GM12878 (cell line): Measurements from ENCODE around the gene ADD2. TPM values are rescaled to one million over a fixed set of nuclear protein-coding genes. Genes with fewer than 3 reads are reported as not detected.

ENCODE experiments used
- ATAC-seq: fragments of 200-7000 bp; cut with Tn5 transposase; 3 replicates; pipeline ENCODE4 v1.9.1; 2020; ENCODE audit warnings: mild to moderate bottlenecking, moderate library complexity
- BruUV-seq: library from RNA; stranded (reverse); fragments of 400-500 nt; replicated peaks from 2 replicates; lab custom pipeline; 2021; lab: Mats Ljungman, UMichigan
- CTCF ChIA-PET: fragments of 300-600 bp; sonication (Branson Sonifier 250); formaldehyde crosslinking; extraction: SDS; loops from one replicate; lab custom pipeline; 2021; ENCODE audit warnings: inconsistent platforms; lab: Yijun Ruan, JAX
- POLR2A ChIA-PET: fragments of 350-600 bp; formaldehyde crosslinking; extraction: SDS; loops from one replicate; lab custom pipeline; 2021; ENCODE audit warnings: inconsistent platforms; lab: Charles Lee
- RAD21 ChIA-PET: fragments of 300-600 bp; sonication (Branson Sonifier 250); formaldehyde crosslinking; loops from one replicate; lab custom pipeline; 2023; ENCODE audit warnings: antibody characterized with exemption; ENCODE audit not compliant: unreplicated experiment; lab: Charles Lee
- SMC1A ChIA-PET: fragments of 300-600 bp; sonication (Branson Sonifier 250); formaldehyde crosslinking; loops from one replicate; lab custom pipeline; 2023; ENCODE audit not compliant: unreplicated experiment, uncharacterized antibody; lab: Charles Lee
- DNase-seq: peaks from one replicate; pipeline ENCODE4 v3.0.0-alpha.2; 2011; ENCODE audit warnings: low read depth, low spot score
- FAIRE-seq: peaks from 3 replicates; lab custom pipeline; 2011; peaks lifted over from hg19 to GRCh38; lab: Jason Lieb, UNC
- H2AFZ ChIP-seq: 2 replicates; pipeline ENCODE4 v1.6.0; 2011; ENCODE audit warnings: low read depth, low read length, control low read depth; ENCODE audit not compliant: control insufficient read depth
- H3K27ac ChIP-seq: 2 replicates; pipeline ENCODE4 v1.5.1; 2011; ENCODE audit warnings: control low read depth; ENCODE audit not compliant: control insufficient read depth, insufficient read depth
- H3K27me3 ChIP-seq, 2 experiments: replicated peaks in 1 of 2; 2 replicates each; pipeline versions ENCODE4 v1.6.0 to v1.6.1; 2011; ENCODE audit warnings: low read length in 1 of 2; ENCODE audit not compliant: control insufficient read depth in 2 of 2, insufficient read depth in 2 of 2
- H3K36me3 ChIP-seq, 2 experiments: 2 replicates each; pipeline ENCODE4 v1.5.1; 2011; ENCODE audit warnings: low read length in 1 of 2; ENCODE audit not compliant: control insufficient read depth in 2 of 2, insufficient read depth in 2 of 2
- H3K4me1 ChIP-seq: 2 replicates; pipeline ENCODE4 v1.6.1; 2011; ENCODE audit warnings: mild to moderate bottlenecking, low read length, moderate library complexity, mixed read lengths; ENCODE audit not compliant: control insufficient read depth, insufficient read depth
- H3K4me2 ChIP-seq: 2 replicates; pipeline ENCODE4 v1.6.0; 2011; ENCODE audit warnings: control low read depth; ENCODE audit not compliant: control insufficient read depth, insufficient read depth
- H3K4me3 ChIP-seq: fragments of 200-600 bp; sonication (generic); 2 replicates; pipeline ENCODE4 v1.5.1; 2016
- H3K79me2 ChIP-seq: 2 replicates; pipeline ENCODE4 v1.6.0; 2011; ENCODE audit warnings: low read length; ENCODE audit not compliant: control insufficient read depth, insufficient read depth
- H3K9ac ChIP-seq: 2 replicates; pipeline ENCODE4 v1.8.0; 2011; ENCODE audit warnings: low read length, control low read depth, mixed read lengths; ENCODE audit not compliant: control insufficient read depth, insufficient read depth
- H3K9me3 ChIP-seq: replicated peaks from 3 replicates; pipeline ENCODE4 v1.5.1; 2011; ENCODE audit warnings: mild to moderate bottlenecking, low read length; ENCODE audit not compliant: control insufficient read depth, insufficient read depth
- H4K20me1 ChIP-seq: 2 replicates; pipeline ENCODE4 v1.6.0; 2011; ENCODE audit not compliant: control insufficient read depth, insufficient read depth
- ASH2L ChIP-seq: fragments of 300-600, 200-600 bp; sonication (generic); IDR thresholded peaks from 2 replicates; pipeline ENCODE4 v1.6.1; 2017; ENCODE audit warnings: low read depth, mild to moderate bottlenecking, borderline replicate concordance
- ATF7 ChIP-seq: fragments of 450-650 bp; IDR thresholded peaks from 2 replicates; pipeline ENCODE4 v1.6.1; 2016; ENCODE audit warnings: low read depth, mild to moderate bottlenecking
- BACH1 ChIP-seq: fragments of 450-650 bp; IDR thresholded peaks from 2 replicates; pipeline ENCODE4 v1.6.1; 2017; ENCODE audit warnings: mild to moderate bottlenecking, borderline replicate concordance
- EP300 ChIP-seq, 2 experiments: fragments of 150-350 bp in 1 of 2; IDR thresholded peaks; 2 replicates each; pipeline ENCODE4 v1.6.1; 2011 to 2012; ENCODE audit warnings: low read depth in 2 of 2, low read length in 2 of 2, borderline replicate concordance in 1 of 2, improper control_type of control experiment in 1 of 2, inconsistent platforms in 1 of 2; ENCODE audit not compliant: control insufficient read depth in 1 of 2
- GATAD2B ChIP-seq: fragments of 450-650 bp; conservative IDR thresholded peaks from 2 replicates; pipeline ENCODE4 v1.6.1; 2017; ENCODE audit warnings: low read depth, mild to moderate bottlenecking, moderate library complexity
- IRF4 ChIP-seq: IDR thresholded peaks from 2 replicates; pipeline ENCODE4 v1.6.1; 2011; ENCODE audit warnings: low read depth, low read length
- LARP7 ChIP-seq: fragments of 450-650 bp; IDR thresholded peaks from 2 replicates; pipeline ENCODE4 v1.6.1; 2017; ENCODE audit warnings: mild to moderate bottlenecking
- MEF2B ChIP-seq: fragments of 450-650 bp; IDR thresholded peaks from 2 replicates; pipeline ENCODE4 v1.6.1; 2018; ENCODE audit warnings: mild to moderate bottlenecking, moderate library complexity; ENCODE audit not compliant: partially characterized antibody, poor library complexity, severe bottlenecking
- RB1 ChIP-seq: fragments of 450-650 bp; formaldehyde crosslinking; IDR thresholded peaks from 2 replicates; pipeline ENCODE4 v1.6.1; 2017; ENCODE audit warnings: mild to moderate bottlenecking, borderline replicate concordance
- SREBF1 ChIP-seq: IDR thresholded peaks from 2 replicates; pipeline ENCODE4 v1.6.1; 2012; ENCODE audit warnings: mild to moderate bottlenecking, low read length
- SREBF2 ChIP-seq: IDR thresholded peaks from 2 replicates; pipeline ENCODE4 v1.6.1; 2012; ENCODE audit warnings: mild to moderate bottlenecking, low read length
- TAF1 ChIP-seq: IDR thresholded peaks from 2 replicates; pipeline ENCODE4 v1.6.1; 2011; ENCODE audit warnings: mild to moderate bottlenecking, low read depth, low read length, borderline replicate concordance
- TBL1XR1 ChIP-seq: IDR thresholded peaks from 2 replicates; pipeline ENCODE4 v1.6.1; 2012; ENCODE audit warnings: low read depth, low read length, improper control_type of control experiment
- ZBTB4 ChIP-seq: fragments of 450-650 bp; formaldehyde crosslinking; IDR thresholded peaks from 2 replicates; pipeline ENCODE4 v1.4.0; 2022; ENCODE audit warnings: mild to moderate bottlenecking, moderate library complexity
- WGBS: methylation state at CpG from one replicate; pipeline ENCODE4 v1.1.6; 2016; ENCODE audit warnings: low lambda C conversion rate; ENCODE audit not compliant: insufficient replicate concordance, insufficient coverage; ENCODE audit errors: missing lambda C conversion rate; 5-methylcytosine and 5-hydroxymethylcytosine counted together
- in situ Hi-C: fragments of 300-500 bp; cut with MboI; formaldehyde crosslinking; loops from 9 replicates; pipeline ENCODE4 v1.14.3; 2018; ENCODE audit warnings: mixed read lengths
- intact Hi-C: fragments of 100-400 bp; cut with micrococcal nuclease; formaldehyde crosslinking; loops from one replicate; pipeline ENCODE4 v1.14.2; 2022; ENCODE audit not compliant: unreplicated experiment
- polyA plus RNA-seq, 11 experiments: library from polyadenylated mRNA; depleted of rRNA in 4 of 11; unstranded in 6 of 11; stranded (reverse) in 5 of 11; fragments of >200 nt; fragmentation: Nextera tagmentation in 4 of 11; fragmentation: Illumina TruSeq in 1 of 11; extraction: Ambion mirVana in 4 of 11; extraction: Trizol in 1 of 11; gene quantifications; 1 replicate in 1 of 11; 2 replicates in 10 of 11; pipeline versions ENCODE4 v1.2.1 to v1.2.3, GENCODE V29; 2011 to 2016; ENCODE audit warnings: inconsistent platforms in 2 of 11, missing spikeins in 2 of 11, low read depth in 1 of 11
- total RNA-seq, 4 experiments: library from RNA; depleted of rRNA in 3 of 4; stranded (reverse); fragments of >200 nt in 3 of 4; fragmentation: Illumina TruSeq in 1 of 4; extraction: Trizol in 1 of 4; gene quantifications; 2 replicates each; pipeline versions ENCODE4 v1.2.1 to v1.2.3, GENCODE V29; 2013 to 2021

The ADD2 gene
- total and polyA plus RNA-seq, 10 of the 15 experiments (the other 5 are each of a cell fraction or from before 2014, with no cell fraction given), result 0.05 to 0.13 (median 0.08) TPM; not detected in 7

- no peaks in the 10 kb centered on the region for H3K9me3 ChIP-seq
- H3K4me2 ChIP-seq, result no peak overlapping the region
- no peak overlapping the region for H3K27ac ChIP-seq
- BruUV-seq, result no TSS peak
- ATAC-seq (no peak), DNase-seq (no peak)
- H3K4me1 ChIP-seq, result no peaks in the 10 kb centered on the region
- 50% methylated on average over 2 of the region's 2 CpGs for WGBS
- ChIA-PET SMC1A (no interaction called here), RAD21 (no interaction called here), CTCF (interaction anchor here (0.5 kb wide), 1 partner anchor 1890 kb away, joined by 3 read pairs; no protein-coding TSS in a partner anchor)
- in situ Hi-C loops (no loop called here), intact Hi-C loops (no loop called here)
- H3K4me3 ChIP-seq, result no peak overlapping the region
- TF ChIP-seq SREBF2, result no peak
- no peak for TF ChIP-seq RB1
- TF ChIP-seq TAF1, result no peak
- no peak for TF ChIP-seq GATAD2B
- TF ChIP-seq MEF2B, result no peak
- no peak for TF ChIP-seq ASH2L
- TF ChIP-seq TBL1XR1, result no peak
- TF ChIP-seq ZBTB4, result no peak
- TF ChIP-seq SREBF1, result no peak
- no peak for TF ChIP-seq EP300 (IDR thresholded peaks at IDR 0.05; ENCODE audit: borderline replicate concordance in 1 of 2, control insufficient read depth in 1 of 2, low read depth in 2 of 2, low read length in 2 of 2)
- no peak for TF ChIP-seq LARP7
- TF ChIP-seq ATF7, result no peak
- TF ChIP-seq IRF4, result no peak
- TF ChIP-seq BACH1, result no peak
- TF ChIP-seq, all 136 proteins: peak for 0
- Histone ChIP-seq H3K27me3 (peaks cover 0 to 2% of the 10 kb centered on the region in 2 experiments; a peak in 2 of 4 replicates), H2AFZ (no peak overlapping the region), H3K9ac (no peak overlapping the region), H4K20me1 (no peaks in the 10 kb centered on the region), H3K36me3 (no peaks in the 10 kb centered on the region), H3K79me2 (no peaks in the 10 kb centered on the region)
- POLR2A ChIA-PET, result no interaction called here
- no peak for FAIRE-seq
Measured at GRCh38 chr2:70718736-70719135, 49.3 kb downstream of the ADD2 start.
